Effector memory CD8-positive, alpha-beta T cell (primary cell): ENCODE data around the gene NRIP1.
"Not testable (repeated sequence)": the region's sequence is repeated elsewhere in the genome, so short reads cannot be mapped to it uniquely, and the experiment has no call there.

Experiments
- ATAC-seq: fragments of 150-1000 bp; cut with Tn5 transposase; replicated peaks from 2 replicates; pipeline ENCODE4 v1.10.0; 2021; ENCODE audit warnings: mild to moderate bottlenecking, moderate library complexity
- DNase-seq, 3 experiments: peaks; one replicate each; pipeline ENCODE4 v3.0.0; 2021
- H3K27ac Mint-ChIP-seq, 2 donors: one replicate each; pipeline ENCODE4 v1.8.0; 2022; ENCODE audit warnings: mild to moderate bottlenecking in 2 of 2, mixed read lengths in 2 of 2, moderate library complexity in 2 of 2
- H3K27me3 Mint-ChIP-seq, 2 donors: one replicate each; pipeline ENCODE4 v1.8.0; 2022; ENCODE audit warnings: mixed read lengths in 2 of 2
- H3K36me3 Mint-ChIP-seq: one replicate; pipeline ENCODE4 v1.8.0; 2022; ENCODE audit warnings: mild to moderate bottlenecking, moderate library complexity, mixed read lengths; ENCODE audit not compliant: insufficient read depth
- H3K4me1 Mint-ChIP-seq, 2 donors: one replicate each; pipeline ENCODE4 v1.8.0; 2022; ENCODE audit warnings: low read depth in 2 of 2, mixed read lengths in 2 of 2
- H3K4me3 Mint-ChIP-seq, 2 donors: one replicate each; pipeline ENCODE4 v1.8.0; 2022; ENCODE audit warnings: mild to moderate bottlenecking in 2 of 2, mixed read lengths in 2 of 2, moderate library complexity in 2 of 2
- H3K9me3 Mint-ChIP-seq, 2 donors: one replicate each; pipeline ENCODE4 v1.8.0; 2022; ENCODE audit warnings: mixed read lengths in 2 of 2

The NRIP1 gene

GRCh38 chr21:14957836-14958235 lies 107.0 kb downstream of the NRIP1 start:
- Mint-ChIP-seq H3K9me3 (no peaks in the 10 kb centered on the region), H3K36me3 (no peaks in the 10 kb centered on the region), H3K4me1 (no peaks in the 10 kb centered on the region), H3K4me3 (no peak overlapping the region), H3K27me3 (no peaks in the 10 kb centered on the region), H3K27ac (no peak overlapping the region)
- ATAC-seq (no peak), DNase-seq (no peak)

- H3K9me3 Mint-ChIP-seq: no peaks in the 10 kb centered on the region
- H3K36me3 Mint-ChIP-seq: no peaks in the 10 kb centered on the region
- DNase-seq (no peak), ATAC-seq (no peak)
- no peak overlapping the region for H3K4me3 Mint-ChIP-seq
- H3K4me1 Mint-ChIP-seq: no peaks in the 10 kb centered on the region
- no peaks in the 10 kb centered on the region for H3K27me3 Mint-ChIP-seq
- H3K27ac Mint-ChIP-seq: no peak overlapping the region
Measured at GRCh38 chr21:14956807-14957206, 108.0 kb downstream of the NRIP1 start.

GRCh38 chr21:14955936-14956520 lies 108.8 kb downstream of the NRIP1 start:
- Mint-ChIP-seq H3K36me3 (no peaks in the 10 kb centered on the region), H3K9me3 (no peaks in the 10 kb centered on the region), H3K4me3 (no peak overlapping the region), H3K4me1 (no peaks in the 10 kb centered on the region), H3K27me3 (no peaks in the 10 kb centered on the region), H3K27ac (no peak overlapping the region)
- no peak for ATAC-seq
- no peak for DNase-seq

- ATAC-seq (no peak), DNase-seq (no peak)
- H3K27me3 Mint-ChIP-seq: no peaks in the 10 kb centered on the region
- no peaks in the 10 kb centered on the region for H3K4me1 Mint-ChIP-seq
- no peaks in the 10 kb centered on the region for H3K36me3 Mint-ChIP-seq
- no peak overlapping the region for H3K27ac Mint-ChIP-seq
- H3K9me3 Mint-ChIP-seq: peaks cover 2 to 7% of the 10 kb centered on the region in 2 donors
- no peak overlapping the region for H3K4me3 Mint-ChIP-seq
Measured at GRCh38 chr21:14952916-14953315, 111.9 kb downstream of the NRIP1 start.

- no peak for ATAC-seq
Measured at GRCh38 chr21:14949603-14950002, 115.2 kb downstream of the NRIP1 start.

GRCh38 chr21:14947613-14948160 lies 117.1 kb downstream of the NRIP1 start:
- no peak overlapping the region for H3K4me3 Mint-ChIP-seq
- H3K27me3 Mint-ChIP-seq: peaks cover 0 to 7% of the 10 kb centered on the region in 2 donors
- no peaks in the 10 kb centered on the region for H3K36me3 Mint-ChIP-seq
- DNase-seq (no peak), ATAC-seq (no peak)
- peaks cover 2 to 7% of the 10 kb centered on the region in 2 donors for H3K9me3 Mint-ChIP-seq
- H3K27ac Mint-ChIP-seq: no peak overlapping the region
- H3K4me1 Mint-ChIP-seq: no peaks in the 10 kb centered on the region

More at GRCh38 chr21:14949603-14950002, 115.2 kb downstream of the NRIP1 start:
- Mint-ChIP-seq H3K9me3 (peaks cover 2 to 7% of the 10 kb centered on the region in 2 donors), H3K4me3 (no peak overlapping the region), H3K27me3 (peaks cover 0 to 1% of the 10 kb centered on the region in 2 donors), H3K4me1 (no peaks in the 10 kb centered on the region), H3K27ac (no peak overlapping the region), H3K36me3 (no peaks in the 10 kb centered on the region)
- no peak for DNase-seq

GRCh38 chr21:14945176-14945575 lies 119.6 kb downstream of the NRIP1 start:
- Mint-ChIP-seq H3K27me3 (peaks cover 0 to 19% of the 10 kb centered on the region in 2 donors), H3K4me3 (no peak overlapping the region)

GRCh38 chr21:14943616-14944015 lies 121.2 kb downstream of the NRIP1 start:
- no peak for ATAC-seq

More at GRCh38 chr21:14945176-14945575, 119.6 kb downstream of the NRIP1 start:
- Mint-ChIP-seq H3K4me1 (no peaks in the 10 kb centered on the region), H3K36me3 (no peaks in the 10 kb centered on the region), H3K9me3 (peaks cover 2 to 7% of the 10 kb centered on the region in 2 donors), H3K27ac (no peak overlapping the region)
- DNase-seq (no peak), ATAC-seq (no peak)

GRCh38 chr21:14942801-14943490 lies 121.9 kb downstream of the NRIP1 start:
- no peak for DNase-seq
- H3K27me3 Mint-ChIP-seq: peaks cover 0 to 19% of the 10 kb centered on the region in 2 donors

More at GRCh38 chr21:14943616-14944015, 121.2 kb downstream of the NRIP1 start:
- Mint-ChIP-seq H3K27ac (no peak overlapping the region), H3K27me3 (peaks cover 0 to 19% of the 10 kb centered on the region in 2 donors), H3K4me1 (no peaks in the 10 kb centered on the region), H3K9me3 (peaks cover 0 to 4% of the 10 kb centered on the region in 2 donors), H3K36me3 (no peaks in the 10 kb centered on the region), H3K4me3 (no peak overlapping the region)
- no peak for DNase-seq

GRCh38 chr21:14927324-14927723 lies 137.5 kb downstream of the NRIP1 start:
- H3K9me3 Mint-ChIP-seq, H3K36me3 Mint-ChIP-seq, H3K4me3 Mint-ChIP-seq, DNase-seq, ATAC-seq, H3K4me1 Mint-ChIP-seq, H3K27ac Mint-ChIP-seq: not testable (repeated sequence)
- peaks cover 0 to 17% of the 10 kb centered on the region in 2 donors for H3K27me3 Mint-ChIP-seq

More at GRCh38 chr21:14942801-14943490, 121.9 kb downstream of the NRIP1 start:
- Mint-ChIP-seq H3K36me3 (no peaks in the 10 kb centered on the region), H3K4me1 (no peaks in the 10 kb centered on the region), H3K27ac (no peak overlapping the region), H3K4me3 (no peak overlapping the region), H3K9me3 (peaks cover 0 to 7% of the 10 kb centered on the region in 2 donors)
- no peak for ATAC-seq

GRCh38 chr21:14926186-14926585 lies 138.6 kb downstream of the NRIP1 start:
- Mint-ChIP-seq H3K27ac (no peak overlapping the region), H3K27me3 (peaks cover 0 to 17% of the 10 kb centered on the region in 2 donors), H3K4me1 (no peaks in the 10 kb centered on the region), H3K36me3 (peaks cover 5% of the 10 kb centered on the region), H3K4me3 (no peak overlapping the region), H3K9me3 (no peaks in the 10 kb centered on the region)
- ATAC-seq (no peak), DNase-seq (no peak)

GRCh38 chr21:14923468-14923867 lies 141.3 kb downstream of the NRIP1 start:
- Mint-ChIP-seq H3K27ac (no peak overlapping the region), H3K27me3 (peaks cover 0 to 17% of the 10 kb centered on the region in 2 donors), H3K4me1 (no peaks in the 10 kb centered on the region), H3K4me3 (no peak overlapping the region), H3K36me3 (peaks cover 5% of the 10 kb centered on the region), H3K9me3 (no peaks in the 10 kb centered on the region)
- no peak for DNase-seq
- ATAC-seq: no peak

- Mint-ChIP-seq H3K4me1 (no peaks in the 10 kb centered on the region), H3K27ac (no peak overlapping the region), H3K36me3 (peaks cover 5% of the 10 kb centered on the region), H3K9me3 (no peaks in the 10 kb centered on the region), H3K27me3 (peaks cover 0 to 17% of the 10 kb centered on the region in 2 donors), H3K4me3 (no peak overlapping the region)
- DNase-seq: no peak
- no peak for ATAC-seq
Measured at GRCh38 chr21:14922980-14923379, 141.8 kb downstream of the NRIP1 start.

- DNase-seq (no peak), ATAC-seq (no peak)
- Mint-ChIP-seq H3K36me3 (peaks cover 5% of the 10 kb centered on the region), H3K4me3 (no peak overlapping the region), H3K4me1 (no peaks in the 10 kb centered on the region), H3K27ac (no peak overlapping the region), H3K9me3 (no peaks in the 10 kb centered on the region), H3K27me3 (peaks cover 0 to 11% of the 10 kb centered on the region in 2 donors)
Measured at GRCh38 chr21:14918527-14918926, 146.3 kb downstream of the NRIP1 start.
